ENCODE measurements around the gene SLC12A3. TPM values are rescaled to one million over a fixed set of nuclear protein-coding genes. Genes with fewer than 3 reads are reported as not detected.

SLC12A3 gene
- 0.08 TPM for total RNA-seq (2013)
- under 1 TPM in 1 of 3 donors, not detected in 2; 0.03 TPM for polyA plus RNA-seq
- 1.1 TPM in 1 of 2 replicates, not detected in the other for polyA minus RNA-seq
- 0 to 1.0 (median 0.08) reads per million in 11 experiments for total RNA-seq

- Mint-ChIP-seq H3K9me3 (no peaks in the 10 kb centered on the region), H3K4me1 (peaks cover 58% of the 10 kb centered on the region), H3K4me3 (no peak within 1 kb of the TSS), H3K27me3 (ENCODE audit: low read depth in 3 of 3) (peaks cover 0 to 10% (median 4%) of the 10 kb centered on the region in 3 donors), H3K36me3 (peaks cover 2% of the 10 kb centered on the region in 2 donors), H3K27ac (peak within 1 kb of the TSS in 2 of 7 donors; percentile 9 to 46)
- H3K9ac ChIP-seq (ENCODE audit: insufficient read depth, low read length, poor library complexity, severe bottlenecking): no peak within 1 kb of the TSS
- no peaks in the 10 kb centered on the region for H3K27me3 ChIP-seq (ENCODE audit: control insufficient read depth in 2 of 2, insufficient read depth in 2 of 2, low read length in 2 of 2)
- no peaks in the 10 kb centered on the region for H3K79me2 ChIP-seq (ENCODE audit: insufficient read depth, low read length)
- H3K4me1 ChIP-seq (ENCODE audit: control insufficient read depth in 1 of 2, insufficient read depth in 2 of 2, low read length in 2 of 2): peaks cover 47 to 59% of the 10 kb centered on the region in 2 donors
- H3K4me3 ChIP-seq (replicated peaks in 1 of 3; ENCODE audit: low read depth in 2 of 3, low read length in 3 of 3): no peak within 1 kb of the TSS
- WGBS (ENCODE audit: insufficient coverage): 93% methylated on average over 11 of the region's 12 CpGs
- no peak for TF ChIP-seq CTCF (IDR thresholded peaks at IDR 0.05)
- H3K4me2 ChIP-seq (replicated peaks; ENCODE audit: extremely low read depth, low read length, poor library complexity, severe bottlenecking): no peak within 1 kb of the TSS
- H4K20me1 ChIP-seq (ENCODE audit: insufficient read depth, low read length): no peaks in the 10 kb centered on the region
- no peak within 1 kb of the TSS for H3K27ac ChIP-seq (ENCODE audit: low read depth in 1 of 2, low read length in 2 of 2)
- intact Hi-C loops (cut with micrococcal nuclease): loop anchor here in 1 of 2 donors (5.0 to 10.0 kb wide), 3 partner anchors 67 to 300 kb away; partner anchors contain the start of gene HERPUD1
- no peaks in the 10 kb centered on the region for H3K9me3 ChIP-seq (replicated peaks in 1 of 2; ENCODE audit: control insufficient read depth in 1 of 2, insufficient read depth in 1 of 2, low read length in 2 of 2)
- no peaks in the 10 kb centered on the region for H3K36me3 ChIP-seq (replicated peaks in 1 of 2; ENCODE audit: control insufficient read depth in 1 of 2, insufficient read depth in 2 of 2, low read length in 2 of 2)
- no peak within 1 kb of the TSS for H2AFZ ChIP-seq (ENCODE audit: insufficient read depth, low read depth, low read length, poor library complexity, severe bottlenecking)
- DNase-seq: no peak
These were observed at the start of gene SLC12A3 for GRCh38 chr16:56864960-56865359. SLC12A3 (plus strand) TSS chr16:56865207; CDS start chr16:56865236, 29 bp downstream.

DNA sequence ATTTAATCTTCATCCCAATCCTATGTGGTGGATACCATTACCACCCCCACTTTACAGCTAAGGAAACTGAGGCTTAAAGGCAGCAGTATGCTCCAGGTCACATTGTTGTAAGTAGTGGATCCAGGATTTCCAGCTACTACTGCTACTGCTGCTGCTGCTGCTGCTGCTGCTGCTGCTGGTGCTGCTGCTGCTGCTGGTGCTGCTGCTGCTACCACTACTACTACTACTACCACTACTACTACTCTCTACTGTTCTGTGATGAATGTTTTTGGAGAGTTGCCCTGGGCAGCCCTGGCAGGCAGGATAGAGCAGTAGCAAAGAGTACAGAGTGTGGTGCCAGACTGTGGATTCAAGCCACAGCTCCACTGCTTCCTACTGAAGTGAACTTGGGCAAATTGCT, 49.3 kb upstream of the SLC12A3 start:
- TF ChIP-seq CTCF (IDR thresholded peaks at IDR 0.05): no peak
- Histone ChIP-seq H3K4me2 (replicated peaks; ENCODE audit: extremely low read depth, low read length, poor library complexity, severe bottlenecking) (no peak overlapping the region), H3K27me3 (ENCODE audit: control insufficient read depth in 2 of 2, insufficient read depth in 2 of 2, low read length in 2 of 2) (no peaks in the 10 kb centered on the region), H3K79me2 (ENCODE audit: insufficient read depth, low read length) (no peaks in the 10 kb centered on the region), H4K20me1 (ENCODE audit: insufficient read depth, low read length) (no peaks in the 10 kb centered on the region), H3K9me3 (replicated peaks in 1 of 2; ENCODE audit: control insufficient read depth in 1 of 2, insufficient read depth in 1 of 2, low read length in 2 of 2) (no peaks in the 10 kb centered on the region), H3K4me3 (replicated peaks in 1 of 3; ENCODE audit: low read depth in 2 of 3, low read length in 3 of 3) (no peak overlapping the region), H3K4me1 (ENCODE audit: control insufficient read depth in 1 of 2, insufficient read depth in 2 of 2, low read length in 2 of 2) (peaks cover 0 to under 1% of the 10 kb centered on the region in 2 donors), H3K27ac (ENCODE audit: low read depth in 1 of 2, low read length in 2 of 2) (no peak overlapping the region), H3K9ac (ENCODE audit: insufficient read depth, low read length, poor library complexity, severe bottlenecking) (no peak overlapping the region), H3K36me3 (replicated peaks in 1 of 2; ENCODE audit: control insufficient read depth in 1 of 2, insufficient read depth in 2 of 2, low read length in 2 of 2) (peaks cover 22 to 50% of the 10 kb centered on the region in 2 donors), H2AFZ (ENCODE audit: insufficient read depth, low read depth, low read length, poor library complexity, severe bottlenecking) (no peak overlapping the region)
- Mint-ChIP-seq H3K27me3 (ENCODE audit: low read depth in 3 of 3) (no peaks in the 10 kb centered on the region), H3K27ac (no peak overlapping the region), H3K9me3 (no peaks in the 10 kb centered on the region), H3K4me3 (no peak overlapping the region), H3K36me3 (peaks cover 28 to 34% of the 10 kb centered on the region in 2 donors), H3K4me1 (peaks cover 6% of the 10 kb centered on the region)
- DNase-seq: no peak
- intact Hi-C loops (cut with micrococcal nuclease): no loop called here

Data from CD14-positive monocyte (primary cell).